Measurements from ENCODE around the gene DHRS7.

DHRS7 gene, protein sequence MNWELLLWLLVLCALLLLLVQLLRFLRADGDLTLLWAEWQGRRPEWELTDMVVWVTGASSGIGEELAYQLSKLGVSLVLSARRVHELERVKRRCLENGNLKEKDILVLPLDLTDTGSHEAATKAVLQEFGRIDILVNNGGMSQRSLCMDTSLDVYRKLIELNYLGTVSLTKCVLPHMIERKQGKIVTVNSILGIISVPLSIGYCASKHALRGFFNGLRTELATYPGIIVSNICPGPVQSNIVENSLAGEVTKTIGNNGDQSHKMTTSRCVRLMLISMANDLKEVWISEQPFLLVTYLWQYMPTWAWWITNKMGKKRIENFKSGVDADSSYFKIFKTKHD
- 51.6 to 102 (median 76.8) reads per million in 17 experiments for total RNA-seq

DNA sequence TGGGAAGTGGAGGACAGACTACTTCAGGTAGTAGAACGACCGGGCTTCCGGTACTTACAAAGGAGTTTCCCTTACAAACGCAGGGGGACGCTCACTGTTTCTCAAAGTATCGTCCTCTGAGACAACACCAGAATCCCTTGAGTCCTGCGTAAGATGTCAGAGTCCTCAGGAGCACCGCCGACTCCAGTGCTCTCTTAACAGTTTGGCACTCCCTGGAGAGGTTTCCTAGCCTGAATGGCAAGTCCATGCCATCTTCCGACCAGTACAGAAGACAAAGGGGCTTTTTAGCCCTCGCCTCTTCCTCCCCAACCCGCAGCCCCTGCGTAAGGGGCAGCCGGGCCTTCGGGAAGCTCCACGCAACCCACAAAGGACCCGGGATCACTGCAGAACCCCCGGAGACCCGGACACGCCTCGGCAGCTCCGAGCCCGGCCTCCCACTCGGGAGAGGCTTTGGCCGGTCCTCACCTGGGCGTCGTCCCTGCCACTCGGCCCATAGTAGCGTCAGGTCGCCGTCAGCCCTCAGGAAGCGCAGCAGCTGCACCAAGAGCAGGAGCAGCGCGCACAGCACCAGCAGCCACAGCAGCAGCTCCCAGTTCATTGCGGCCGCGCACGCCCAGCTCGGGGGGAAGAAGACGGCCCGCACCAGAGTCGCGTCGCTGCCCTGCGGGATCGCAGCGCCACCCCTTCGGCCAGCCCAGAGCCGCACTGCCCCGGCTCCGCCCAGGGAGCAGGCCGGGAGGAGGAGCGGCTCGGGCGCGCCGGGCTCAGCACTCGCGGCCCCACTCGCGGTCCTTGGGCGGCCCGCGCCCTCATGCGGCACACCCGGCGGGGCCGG is at the start of gene DHRS7:
TSS of gene DHRS7 (minus strand) at position 687 of the 835 bp plus-strand sequence. CDS start at position 598, 89 bp downstream.
- DNase-seq: peak; percentile 90 to 97 (median 94)

DNA sequence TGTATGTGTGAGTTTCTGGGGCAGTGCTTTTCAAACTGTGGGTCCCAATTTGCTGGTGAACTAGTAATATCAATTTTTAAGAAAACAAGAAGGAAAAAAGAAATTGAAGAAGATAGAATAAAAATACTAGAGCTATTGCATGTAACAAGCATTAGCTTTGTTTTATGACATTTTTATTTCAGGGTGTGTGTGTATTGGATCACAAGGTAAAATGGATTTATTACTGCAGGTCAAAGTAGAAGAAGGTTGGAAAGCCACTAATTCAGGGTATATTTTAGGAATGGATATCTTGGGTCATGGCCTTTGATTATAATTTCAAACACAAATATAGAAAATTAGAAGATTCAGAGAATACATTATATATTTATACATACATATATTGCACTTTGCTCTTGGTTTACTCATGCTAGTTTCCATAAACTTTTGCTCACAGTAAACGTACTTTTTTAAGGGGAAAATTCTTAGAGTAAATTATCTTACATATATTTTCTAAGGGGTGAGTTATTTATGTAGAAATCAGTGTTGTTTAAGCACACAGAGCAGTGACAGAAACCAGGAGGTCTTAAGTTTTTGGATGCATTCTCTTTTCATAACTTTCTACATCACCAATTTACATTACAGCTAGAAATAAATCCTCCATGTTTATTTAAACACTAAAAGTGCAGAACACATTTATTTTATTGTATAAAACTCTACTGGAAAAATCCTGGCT is 49.4 kb upstream of the DHRS7 start:
- no peak for DNase-seq

DNA sequence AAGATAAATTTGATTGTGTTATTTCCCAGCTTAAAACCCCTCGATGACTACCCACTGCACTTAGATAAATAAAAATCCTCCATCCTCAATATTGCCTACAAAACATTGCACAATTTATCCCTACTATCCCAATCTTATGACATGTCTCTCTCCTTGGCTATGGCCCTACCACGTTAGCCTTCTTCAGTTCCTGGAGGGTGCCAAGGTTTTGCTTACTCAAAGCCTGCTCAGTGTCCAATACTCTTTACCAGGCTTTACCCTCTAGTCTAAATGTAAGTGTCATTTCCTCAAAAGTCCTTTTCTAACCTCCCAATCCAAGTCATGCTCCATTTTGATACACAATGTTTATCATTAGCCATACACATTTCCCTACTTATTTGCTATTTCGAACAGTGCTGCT is 48.8 kb upstream of the DHRS7 start:
- DNase-seq: no peak

DNA sequence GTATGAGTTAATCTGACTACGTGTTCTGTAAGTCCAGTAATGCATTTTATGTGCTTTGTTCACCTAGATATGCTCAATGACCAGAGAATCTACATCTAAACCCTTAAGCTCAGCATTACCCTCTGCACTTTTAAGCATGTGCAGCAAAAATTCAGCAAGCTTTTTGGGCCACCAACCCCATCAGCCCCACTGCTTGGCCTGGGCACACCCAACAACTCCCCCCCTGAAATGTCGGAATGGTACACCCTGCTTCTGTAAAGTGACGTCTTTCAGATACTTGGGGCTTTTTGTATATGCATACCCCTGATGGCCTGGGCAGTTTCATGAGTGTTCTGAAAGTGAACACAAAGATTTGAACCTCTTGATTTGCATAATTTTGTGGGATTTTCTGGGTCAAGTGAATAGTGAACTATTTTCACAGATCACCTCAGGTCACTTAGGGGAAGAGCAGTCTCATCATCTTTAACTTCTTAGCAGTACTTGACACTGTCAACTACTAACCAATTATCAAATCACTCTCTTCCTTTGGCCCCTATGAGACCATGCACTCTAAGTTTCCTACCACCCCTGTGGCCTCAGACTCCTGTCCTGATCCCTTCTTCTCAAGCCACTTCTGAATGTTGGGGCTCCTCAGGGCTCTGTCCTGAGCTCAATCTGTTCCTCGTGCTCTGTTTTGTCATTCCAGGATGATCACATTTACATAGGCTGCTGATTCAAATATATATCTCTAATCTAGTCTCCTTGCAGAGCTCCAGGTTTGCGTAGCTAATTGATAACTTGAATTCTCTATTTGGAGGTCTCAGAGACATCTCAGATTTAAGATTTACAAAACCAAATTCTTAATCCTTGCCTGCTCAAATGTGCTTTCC is 47.5 kb upstream of the DHRS7 start:
- no peak for DNase-seq

DNA sequence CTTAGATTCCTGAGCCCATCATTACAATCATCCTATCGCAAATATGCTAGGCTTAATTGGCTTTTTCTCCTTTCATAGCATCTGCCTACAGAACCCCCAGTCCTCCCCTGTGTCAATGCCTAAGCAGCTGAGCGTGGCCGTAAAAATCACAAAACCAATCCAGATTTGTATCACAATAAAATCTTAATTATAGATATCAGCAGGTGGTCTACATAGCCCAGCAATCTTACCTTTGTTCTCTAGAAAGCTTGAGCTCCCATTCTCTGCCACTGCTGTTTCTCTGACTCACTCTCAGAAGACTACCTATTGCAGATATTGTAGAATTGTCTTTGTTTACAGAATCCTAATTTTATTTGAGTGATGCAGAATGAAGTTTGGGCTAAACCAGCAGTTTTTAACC is 46.0 kb upstream of the DHRS7 start:
- DNase-seq: no peak

DNA sequence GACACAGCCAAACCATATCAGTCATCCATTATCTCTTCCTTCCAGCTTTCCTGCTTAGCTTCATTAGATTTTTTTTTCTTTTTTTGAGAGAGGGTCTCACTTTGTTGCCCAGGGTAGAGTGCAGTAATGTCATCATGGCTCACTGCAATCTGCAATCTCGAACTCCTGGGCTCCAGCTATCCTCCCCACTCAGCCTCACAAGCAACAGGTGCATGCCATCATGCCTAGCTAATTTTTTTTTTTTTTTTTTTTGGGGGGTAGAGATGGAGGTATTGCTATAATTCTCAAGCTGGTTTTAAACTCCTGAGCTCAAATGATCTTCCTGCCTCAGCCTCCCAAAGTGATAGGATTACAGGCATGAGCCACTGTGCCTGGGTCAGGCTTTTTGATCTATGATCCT is 45.5 kb upstream of the DHRS7 start:
- DNase-seq: no peak

DNA sequence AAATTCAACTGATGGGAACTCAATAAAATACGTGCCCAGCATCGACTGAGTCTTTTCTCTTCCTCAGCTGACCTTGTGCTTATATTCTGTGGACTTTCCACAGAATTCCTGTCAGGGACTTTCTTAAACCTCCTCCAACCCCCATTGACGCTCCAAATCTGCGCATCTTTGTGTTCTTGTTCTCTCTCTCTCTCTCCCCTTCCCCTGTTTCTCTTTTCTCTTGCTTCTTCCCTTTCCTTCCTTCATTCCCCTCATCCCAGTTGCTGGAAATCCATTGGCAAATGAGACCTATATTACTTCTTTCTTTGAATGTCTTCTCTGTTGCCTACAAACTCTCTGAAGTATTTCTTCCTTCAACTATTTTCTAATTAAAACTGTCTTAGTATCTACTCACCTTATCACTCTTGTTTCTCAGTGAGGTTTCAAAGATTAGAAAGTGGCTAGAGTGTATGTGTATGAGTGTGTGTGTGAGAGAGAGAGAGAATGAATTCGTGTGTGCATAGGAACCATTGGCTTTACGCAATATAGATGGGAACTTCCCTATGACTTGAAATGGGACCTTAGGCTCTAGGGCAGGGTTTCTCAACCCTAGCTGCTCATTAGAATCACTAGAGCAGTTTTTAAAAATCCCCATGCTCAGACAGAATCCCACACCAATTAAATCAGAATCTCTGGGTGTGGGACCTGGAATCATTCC is 41.8 kb upstream of the DHRS7 start:
- DNase-seq: peak; percentile 13 to 65 (median 63)

DNA sequence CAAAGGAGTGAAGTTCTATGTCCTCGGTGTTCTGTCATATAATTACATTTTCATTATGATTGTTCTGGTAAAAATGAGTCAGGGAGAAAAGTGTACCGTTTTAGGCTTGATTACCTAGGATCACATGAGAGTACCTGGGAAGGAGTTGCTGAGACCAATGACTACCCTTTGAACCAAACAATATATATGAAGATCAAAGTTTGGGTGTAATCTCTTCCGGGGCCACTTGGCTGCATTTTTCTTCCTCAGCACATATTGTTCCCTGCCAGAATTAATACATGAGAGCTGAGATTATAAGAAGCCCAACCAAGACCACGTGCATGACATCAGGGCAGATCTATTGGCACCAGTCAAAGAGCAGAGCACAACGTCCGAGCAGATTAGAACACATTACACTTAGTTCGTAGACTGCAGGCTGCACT is 41.1 kb upstream of the DHRS7 start:
- no peak for DNase-seq

DNA sequence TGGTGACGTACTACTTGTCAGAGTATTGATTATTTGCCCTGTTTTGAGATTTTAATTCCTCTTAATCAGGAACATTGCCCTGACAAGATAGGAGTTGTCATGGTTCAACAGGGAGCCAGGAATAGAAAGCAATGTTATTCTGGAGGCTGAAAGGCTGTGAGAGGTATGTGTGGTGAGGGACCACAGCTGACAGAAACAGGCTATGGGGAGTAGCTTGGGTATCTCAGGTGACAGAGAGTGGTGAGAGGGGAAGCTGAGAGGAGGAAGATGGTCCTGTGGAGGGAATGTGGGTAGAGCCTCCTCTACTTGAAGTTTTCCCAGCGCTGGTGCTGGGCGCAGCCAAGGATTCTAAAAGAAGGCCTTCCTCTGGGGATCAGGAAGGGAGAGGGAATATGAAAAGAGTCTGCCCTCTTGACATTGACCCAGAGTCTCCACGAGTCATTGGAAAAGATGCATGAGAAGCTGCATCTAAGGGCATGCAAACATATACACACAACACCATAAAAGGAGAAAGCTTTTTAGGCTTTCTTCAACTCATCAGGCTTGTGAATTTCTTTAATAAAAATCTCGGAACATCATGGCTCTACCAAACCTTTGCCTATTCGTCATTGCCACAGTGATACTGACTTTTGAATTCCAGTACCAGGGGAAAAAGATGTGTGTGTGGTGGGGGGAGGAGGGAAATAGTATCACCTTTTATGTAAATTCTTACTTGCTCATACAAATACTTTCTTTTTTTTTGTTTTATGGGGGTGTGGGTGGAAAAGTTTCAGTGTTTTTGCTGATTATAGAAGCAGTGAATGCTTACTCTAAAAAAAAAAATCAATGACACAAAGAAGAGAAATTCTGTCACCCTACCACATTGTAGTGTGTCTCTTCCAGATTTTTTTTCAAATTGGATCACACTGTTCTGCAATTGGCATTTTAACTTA is 39.9 kb upstream of the DHRS7 start:
- DNase-seq: no peak

DNA sequence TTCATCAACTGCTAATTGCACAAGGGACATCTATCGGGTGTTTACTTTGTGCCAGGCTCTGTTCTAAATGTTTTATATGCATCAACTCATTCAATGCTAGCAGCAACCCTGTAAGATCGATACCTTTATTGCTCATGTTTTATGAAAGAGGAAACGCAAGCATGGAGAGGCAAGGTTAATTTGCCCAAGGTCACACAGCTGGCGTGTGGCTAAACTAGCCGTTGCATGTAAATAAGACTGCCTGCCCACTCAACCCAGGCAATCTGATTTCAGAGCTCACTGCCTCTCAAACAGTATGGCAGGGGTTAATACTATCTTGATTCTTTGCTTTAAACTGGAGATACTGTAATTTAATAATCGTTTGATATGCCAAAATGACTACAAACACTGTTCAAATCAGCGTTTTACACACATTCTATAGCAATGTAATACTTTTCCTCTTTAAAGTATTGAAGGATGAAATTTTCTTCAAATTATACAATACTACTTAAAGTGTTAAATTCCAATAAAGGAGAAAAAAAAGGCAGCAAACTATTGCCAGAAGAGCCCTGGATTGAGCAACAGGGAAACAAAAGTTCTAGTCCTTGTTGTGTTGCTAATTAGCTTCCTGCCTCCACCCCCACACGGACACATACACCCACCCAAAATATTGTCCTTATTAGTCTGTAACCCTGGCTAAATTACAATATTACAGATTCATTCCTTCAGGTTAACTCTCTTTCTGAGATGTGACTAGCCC is 39.1 kb upstream of the DHRS7 start:
- peak in 2 of 4 experiments; percentile 4 to 11 for DNase-seq

DNA sequence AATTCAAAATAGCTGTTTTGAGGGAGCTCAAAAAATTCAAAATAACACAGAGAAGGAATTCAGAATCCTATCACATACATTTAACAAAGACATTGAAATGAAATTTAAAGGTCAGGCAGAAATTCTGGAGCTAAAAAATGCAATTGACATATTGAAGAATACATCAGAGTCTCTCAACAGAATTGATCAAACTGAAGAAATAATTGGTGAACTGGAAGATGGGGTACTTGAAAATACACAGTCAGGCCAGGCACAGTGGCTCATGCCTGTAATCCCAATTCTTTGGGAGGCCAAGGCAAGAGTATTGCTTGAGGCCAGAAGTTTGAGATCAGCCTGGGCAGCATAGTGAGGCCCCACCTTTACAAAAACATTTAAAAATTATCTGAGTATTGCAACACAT is 34.1 kb upstream of the DHRS7 start:
- no peak for DNase-seq

DNA sequence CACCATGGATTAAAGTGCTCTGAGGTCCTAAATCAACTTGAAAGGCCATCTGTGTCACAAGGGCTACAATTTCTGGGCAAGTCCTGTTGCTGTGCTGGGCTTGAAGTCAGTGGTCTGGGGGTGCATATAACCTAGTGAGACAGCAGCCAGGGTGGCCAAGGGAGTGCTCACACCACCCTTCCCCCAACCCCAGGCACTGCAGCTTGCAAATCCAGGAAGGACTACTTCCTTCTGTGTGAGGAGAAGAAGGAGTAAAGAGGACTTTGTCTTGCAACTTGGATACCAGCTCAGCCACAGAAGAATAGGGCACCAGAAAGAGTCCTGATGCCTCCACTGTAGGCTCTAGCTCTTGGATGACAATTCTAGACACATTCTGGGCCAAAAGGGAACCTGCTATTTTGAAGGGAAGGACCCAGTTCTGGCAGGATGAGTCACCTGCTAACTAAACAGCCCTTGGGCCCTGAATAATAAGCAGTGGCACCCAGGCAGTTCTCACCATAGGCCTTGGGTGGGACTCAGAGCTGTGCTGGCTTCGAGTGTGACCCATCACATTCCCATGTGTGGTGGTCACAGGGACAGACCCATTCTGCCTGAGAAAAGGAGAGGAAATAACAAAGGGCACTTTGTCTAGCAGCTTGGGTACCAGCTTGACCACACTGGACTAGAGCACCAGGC is 32.6 kb upstream of the DHRS7 start:
- peak in 3 of 4 experiments; percentile 34 to 40 (median 40) for DNase-seq

DNA sequence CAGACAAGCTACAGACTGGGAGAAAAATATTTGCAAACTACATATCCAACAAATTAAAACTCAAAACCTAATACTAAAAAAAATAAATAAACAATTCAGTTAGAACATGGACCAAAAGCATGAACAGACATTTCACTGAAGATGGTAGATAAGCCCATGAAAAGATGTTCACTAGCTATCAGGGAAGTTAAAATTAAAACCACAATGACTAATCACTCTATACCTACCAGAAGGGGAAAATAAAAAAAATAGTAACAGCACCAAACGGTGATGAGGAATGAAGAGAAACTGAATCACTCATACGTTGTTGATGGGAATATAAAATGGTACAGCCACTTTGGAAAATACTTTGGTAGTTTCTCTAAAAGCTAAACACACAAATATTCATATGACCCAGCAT is 31.1 kb upstream of the DHRS7 start:
- DNase-seq: no peak

DNA sequence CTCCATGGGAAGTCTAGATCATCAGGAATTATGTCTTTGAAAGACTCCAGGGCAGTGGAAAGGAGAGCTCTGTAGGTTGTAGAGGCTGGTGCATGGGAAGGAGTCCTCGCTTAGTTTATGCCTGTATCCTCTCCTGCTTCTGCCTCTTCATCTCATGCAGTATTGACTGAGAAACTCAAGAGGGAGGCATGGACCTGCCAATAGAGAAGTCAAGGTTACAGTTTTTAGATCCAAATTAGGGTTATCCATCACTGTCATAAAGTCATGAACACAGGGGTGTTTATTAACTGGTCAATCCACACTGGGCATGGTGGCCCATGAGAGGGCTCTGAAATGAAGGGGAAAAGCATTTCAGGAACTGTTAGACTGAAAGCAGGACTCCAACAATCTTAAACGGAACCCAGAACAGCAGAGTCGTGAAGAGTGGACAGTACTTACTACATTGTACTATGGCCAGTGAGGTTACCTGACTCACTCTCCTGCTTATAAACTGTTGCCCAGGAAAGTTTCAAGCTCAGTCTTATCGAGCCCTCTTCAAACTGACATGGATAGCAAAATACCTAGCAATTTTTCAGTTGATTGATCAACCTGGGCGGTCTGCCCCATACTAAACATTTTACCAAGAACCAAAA is 30.1 kb upstream of the DHRS7 start:
- no peak for DNase-seq

DNA sequence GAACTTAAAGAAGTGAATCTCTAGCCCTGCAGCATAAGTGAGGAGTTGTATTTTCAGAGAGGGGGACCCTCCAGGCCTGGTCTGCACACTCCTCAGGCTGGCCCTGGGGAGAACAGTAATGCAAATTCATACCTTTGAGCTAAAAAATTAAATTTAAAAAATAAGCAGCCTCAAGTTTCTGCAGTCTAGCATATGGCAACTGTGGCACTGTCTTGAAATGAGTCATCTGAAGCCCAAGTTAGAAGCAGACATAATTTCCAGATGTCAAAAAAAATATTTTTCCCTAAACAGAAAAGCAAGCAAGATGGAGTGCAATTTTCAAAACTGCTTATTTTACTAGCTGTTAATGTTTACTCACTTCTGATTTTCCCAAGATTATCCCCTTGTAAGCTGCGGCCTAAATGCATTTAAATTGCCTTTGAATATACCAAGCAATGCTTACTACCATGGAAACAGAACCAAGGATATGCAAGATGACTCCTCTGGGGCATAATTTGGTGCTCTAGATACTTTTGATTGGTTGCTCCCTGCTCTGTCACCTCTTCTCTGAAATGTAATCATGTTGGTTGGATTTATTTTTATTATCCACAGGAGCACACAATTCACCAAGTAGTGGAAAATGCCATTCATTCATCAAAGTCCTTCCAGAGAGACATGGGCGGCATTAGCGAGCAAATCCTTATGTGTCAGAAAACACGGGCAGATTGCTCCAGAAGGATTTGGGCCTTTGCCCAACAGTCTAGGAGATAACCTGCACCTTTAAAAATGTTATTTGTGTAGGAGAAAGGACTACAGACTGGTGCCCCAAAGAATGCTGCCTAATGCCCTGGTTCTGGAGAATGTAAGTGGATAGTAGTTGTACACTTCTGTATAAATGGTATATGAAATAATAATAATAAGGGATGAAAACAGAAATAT is 25.0 kb upstream of the DHRS7 start:
- no peak for DNase-seq

DNA sequence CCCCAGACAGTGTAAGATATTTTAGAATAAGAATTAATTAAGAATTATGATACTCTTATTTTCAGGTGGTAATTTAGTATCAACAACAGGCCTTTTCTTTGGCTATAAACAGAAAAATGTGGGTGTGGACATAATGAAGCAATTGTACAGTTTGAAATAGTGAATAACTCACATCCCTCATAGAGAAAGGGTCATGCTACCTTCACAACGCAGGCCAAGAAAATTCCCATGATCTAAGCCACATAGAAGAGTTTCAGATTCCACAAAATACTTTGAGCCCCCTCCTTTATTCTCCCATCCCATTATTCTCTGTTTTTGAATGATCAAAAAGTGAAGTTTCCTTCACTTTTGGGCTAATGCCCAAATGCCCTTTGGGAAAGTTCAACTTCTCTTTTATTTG is 23.5 kb upstream of the DHRS7 start:
- no peak for DNase-seq

DNA sequence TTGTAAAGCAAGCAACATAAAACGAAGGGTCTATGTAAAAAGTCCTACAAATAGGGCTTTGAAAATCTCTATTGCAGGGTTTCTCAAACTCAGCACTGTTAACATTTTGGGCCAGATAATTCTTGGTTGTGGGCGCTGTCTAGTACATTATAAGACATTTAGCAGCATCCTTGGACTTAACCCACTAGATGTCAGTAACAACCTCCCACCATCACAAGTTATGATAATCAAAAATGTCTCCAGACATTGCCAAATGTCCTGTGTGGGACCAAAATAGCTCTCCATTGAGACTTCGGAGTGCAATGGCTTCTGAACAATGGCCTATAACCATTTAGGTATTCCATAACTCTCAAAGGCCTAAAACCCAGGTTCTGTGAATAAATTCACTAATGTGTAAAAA is 22.9 kb upstream of the DHRS7 start:
- DNase-seq: peak in 1 of 4 experiments; percentile 14

All from suppressor macrophage (primary cell).